Kidney epithelial cell (primary cell): ENCODE data around the gene LURAP1L. TPM values are rescaled to one million over a fixed set of nuclear protein-coding genes. Genes with fewer than 3 reads are reported as not detected.
A peak's percentile ranks its signal among the peaks of the same experiment; 100 is the strongest.
"Not testable (repeated sequence)": the region's sequence is repeated elsewhere in the genome, so short reads cannot be mapped to it uniquely, and the experiment has no call there.

ENCODE experiments used
- DNase-seq: peaks from one replicate; pipeline ENCODE4 v3.0.0-alpha.2; 2010; ENCODE audit warnings: low read depth
- H3K27me3 ChIP-seq: 2 replicates; pipeline ENCODE4 v1.6.0; 2011; ENCODE audit warnings: low read length; ENCODE audit not compliant: control insufficient read depth, insufficient read depth
- H3K36me3 ChIP-seq: 2 replicates; pipeline ENCODE4 v1.5.1; 2011; ENCODE audit warnings: low read length; ENCODE audit not compliant: control insufficient read depth, insufficient read depth
- H3K4me3 ChIP-seq: 2 replicates; pipeline ENCODE4 v1.5.1; 2011; ENCODE audit warnings: low read depth, mild to moderate bottlenecking, control low read depth, low read length
- total RNA-seq: library from RNA; depleted of rRNA; stranded (reverse); fragments of >200 nt; gene quantifications from 2 replicates; pipeline ENCODE4 v1.2.3, GENCODE V29; 2015
- TF ChIP-seq, protein P1 (sequence below): IDR thresholded peaks from 2 replicates; pipeline ENCODE4 v1.5.1; 2011; ENCODE audit warnings: mild to moderate bottlenecking, moderate library complexity, low read length, control low read depth, inconsistent platforms; ENCODE audit not compliant: insufficient read depth, poor library complexity, severe bottlenecking

The LURAP1L gene
- total RNA-seq, 1 donor from 2014 or later = 46.6 TPM

DNA sequence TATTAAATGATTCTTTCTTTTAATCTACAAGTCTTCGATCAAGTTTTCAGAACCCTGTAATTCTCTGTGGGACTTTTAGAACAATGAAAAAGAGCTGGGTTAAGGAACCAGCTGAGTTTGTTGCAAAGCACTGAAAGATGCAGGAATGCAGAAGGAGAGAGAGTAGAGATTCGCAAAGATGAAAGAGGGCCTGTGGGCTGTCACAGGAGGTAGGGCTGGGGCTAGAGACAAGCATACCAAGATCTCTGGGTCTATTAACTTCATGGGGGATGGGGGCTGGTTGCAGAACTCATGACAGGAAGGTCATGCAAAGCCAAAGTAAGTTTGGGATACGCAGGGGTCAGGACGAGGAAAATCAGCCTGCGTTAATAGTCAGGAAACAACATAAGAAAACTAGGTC, 81.8 kb downstream of the LURAP1L start:
- no peak for DNase-seq
- no peaks in the 10 kb centered on the region for H3K36me3 ChIP-seq
- no peaks in the 10 kb centered on the region for H3K27me3 ChIP-seq
- H3K4me3 ChIP-seq = no peak overlapping the region
- TF ChIP-seq, protein P1, sequence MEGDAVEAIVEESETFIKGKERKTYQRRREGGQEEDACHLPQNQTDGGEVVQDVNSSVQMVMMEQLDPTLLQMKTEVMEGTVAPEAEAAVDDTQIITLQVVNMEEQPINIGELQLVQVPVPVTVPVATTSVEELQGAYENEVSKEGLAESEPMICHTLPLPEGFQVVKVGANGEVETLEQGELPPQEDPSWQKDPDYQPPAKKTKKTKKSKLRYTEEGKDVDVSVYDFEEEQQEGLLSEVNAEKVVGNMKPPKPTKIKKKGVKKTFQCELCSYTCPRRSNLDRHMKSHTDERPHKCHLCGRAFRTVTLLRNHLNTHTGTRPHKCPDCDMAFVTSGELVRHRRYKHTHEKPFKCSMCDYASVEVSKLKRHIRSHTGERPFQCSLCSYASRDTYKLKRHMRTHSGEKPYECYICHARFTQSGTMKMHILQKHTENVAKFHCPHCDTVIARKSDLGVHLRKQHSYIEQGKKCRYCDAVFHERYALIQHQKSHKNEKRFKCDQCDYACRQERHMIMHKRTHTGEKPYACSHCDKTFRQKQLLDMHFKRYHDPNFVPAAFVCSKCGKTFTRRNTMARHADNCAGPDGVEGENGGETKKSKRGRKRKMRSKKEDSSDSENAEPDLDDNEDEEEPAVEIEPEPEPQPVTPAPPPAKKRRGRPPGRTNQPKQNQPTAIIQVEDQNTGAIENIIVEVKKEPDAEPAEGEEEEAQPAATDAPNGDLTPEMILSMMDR = no peak

DNA sequence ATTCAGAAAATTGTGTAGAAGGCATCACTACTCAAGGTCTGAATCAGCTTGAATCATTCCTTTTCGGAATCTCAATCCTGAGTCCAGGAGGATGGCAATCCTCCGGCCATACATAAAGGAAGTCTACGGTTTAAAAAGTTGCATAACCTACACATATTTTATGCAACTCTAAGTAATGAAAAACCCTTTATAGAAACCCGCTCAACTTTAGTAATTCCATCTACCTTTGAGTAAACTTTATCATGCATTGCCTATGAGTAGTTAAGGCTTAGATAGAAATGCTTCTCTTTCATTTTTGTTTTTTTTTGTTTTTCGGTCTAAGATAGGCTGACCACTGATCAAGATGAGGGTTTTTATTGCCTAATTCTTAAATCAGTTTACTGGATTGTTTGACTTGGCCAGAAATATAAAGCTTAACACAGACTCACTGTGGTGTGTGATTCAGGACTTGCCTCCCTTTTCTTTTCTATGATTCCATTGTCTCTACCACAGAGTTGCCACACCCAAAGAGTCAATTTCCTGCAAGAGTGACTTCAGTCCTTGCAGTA, 85.0 kb downstream of the LURAP1L start:
- no peaks in the 10 kb centered on the region for H3K36me3 ChIP-seq
- H3K4me3 ChIP-seq = no peak overlapping the region
- peak; percentile 82 for DNase-seq

DNA sequence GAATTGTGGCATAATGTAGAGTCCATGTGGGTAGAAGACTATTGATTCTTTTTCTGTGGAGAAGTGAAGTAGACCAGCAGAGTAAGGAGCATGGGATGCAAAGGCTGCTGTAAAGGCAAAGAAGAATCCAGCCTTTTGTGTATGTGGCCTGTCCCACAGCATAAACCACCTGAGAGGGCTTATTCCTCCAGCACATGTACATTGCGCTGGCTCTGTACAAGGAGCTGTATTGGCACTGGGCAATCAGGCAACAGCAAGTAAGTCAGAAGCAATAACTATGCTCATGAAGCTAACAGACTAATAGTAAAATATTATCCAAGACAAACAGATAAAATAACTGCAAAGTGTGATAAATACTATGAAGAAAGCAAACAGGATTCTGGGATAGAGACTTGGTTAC, 86.2 kb downstream of the LURAP1L start:
- TF ChIP-seq, protein P1 = no peak
- no peaks in the 10 kb centered on the region for H3K27me3 ChIP-seq
- no peak for DNase-seq
- no peaks in the 10 kb centered on the region for H3K36me3 ChIP-seq
- H3K4me3 ChIP-seq = no peak overlapping the region

More for the DNA sequence above, 85.0 kb downstream of the LURAP1L start:
- no peaks in the 10 kb centered on the region for H3K27me3 ChIP-seq
- TF ChIP-seq, protein P1 = no peak

DNA sequence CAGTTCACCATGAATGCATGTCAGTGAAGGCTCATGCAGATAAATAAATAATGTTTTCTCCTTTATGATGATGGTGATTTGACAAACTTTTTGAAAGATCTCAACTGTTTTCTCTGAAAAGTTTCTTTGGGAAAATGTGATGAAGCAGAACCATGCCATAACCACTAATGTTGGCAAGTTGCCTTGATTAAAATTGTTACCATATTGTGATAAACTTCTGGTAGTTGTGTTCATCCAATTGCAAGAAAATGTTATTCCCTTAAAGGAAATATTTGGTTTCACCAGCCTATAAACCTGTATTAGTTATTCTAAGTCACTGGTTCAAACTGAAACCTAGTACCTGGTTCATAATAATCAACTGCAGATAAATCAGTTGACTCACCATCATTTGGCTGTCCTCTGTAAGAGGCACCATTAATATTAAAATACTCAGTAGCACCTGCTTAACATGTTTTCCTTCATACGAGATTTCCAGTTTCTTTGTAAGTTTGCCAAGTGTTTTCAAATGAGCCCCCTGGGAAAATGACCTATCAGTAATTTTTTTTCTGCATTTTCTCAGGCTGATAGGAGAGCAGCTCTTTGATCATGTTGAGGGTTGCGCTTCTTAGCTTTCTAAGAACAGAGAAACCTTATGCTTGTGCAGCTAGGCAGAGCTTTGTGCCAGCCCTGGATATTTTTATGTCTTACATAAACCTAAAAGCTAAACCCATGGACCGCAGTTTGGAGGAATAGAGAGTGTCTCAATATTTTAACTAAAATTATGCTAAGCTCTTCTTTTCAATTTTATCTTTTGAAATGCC, 88.0 kb downstream of the LURAP1L start:
- Histone ChIP-seq H3K36me3 (no peaks in the 10 kb centered on the region), H3K27me3 (no peaks in the 10 kb centered on the region), H3K4me3 (no peak overlapping the region)
- TF ChIP-seq, protein P1 = no peak
- DNase-seq = no peak

DNA sequence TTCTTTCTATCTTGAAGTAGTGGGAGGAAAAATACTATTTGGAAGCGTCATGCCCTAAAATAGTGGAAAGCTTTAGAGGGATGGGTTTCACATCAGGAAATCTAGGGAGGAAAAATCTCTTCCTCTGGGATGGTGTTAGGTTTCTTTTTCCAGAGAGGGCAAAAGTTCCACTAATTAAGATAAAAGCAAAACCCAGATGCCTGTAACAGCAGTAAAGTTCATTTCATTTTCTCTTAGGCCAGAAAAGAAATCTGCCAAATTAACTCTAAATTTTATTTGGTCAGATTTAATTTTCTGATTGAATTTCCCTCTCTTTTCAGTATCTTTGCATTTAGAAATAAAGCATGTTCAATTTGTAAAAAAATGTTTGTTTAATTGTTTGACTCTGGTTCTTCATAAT, 88.8 kb downstream of the LURAP1L start:
- no peaks in the 10 kb centered on the region for H3K27me3 ChIP-seq
- no peak for DNase-seq
- H3K36me3 ChIP-seq = no peaks in the 10 kb centered on the region
- TF ChIP-seq, protein P1 = no peak
- H3K4me3 ChIP-seq = no peak overlapping the region

DNA sequence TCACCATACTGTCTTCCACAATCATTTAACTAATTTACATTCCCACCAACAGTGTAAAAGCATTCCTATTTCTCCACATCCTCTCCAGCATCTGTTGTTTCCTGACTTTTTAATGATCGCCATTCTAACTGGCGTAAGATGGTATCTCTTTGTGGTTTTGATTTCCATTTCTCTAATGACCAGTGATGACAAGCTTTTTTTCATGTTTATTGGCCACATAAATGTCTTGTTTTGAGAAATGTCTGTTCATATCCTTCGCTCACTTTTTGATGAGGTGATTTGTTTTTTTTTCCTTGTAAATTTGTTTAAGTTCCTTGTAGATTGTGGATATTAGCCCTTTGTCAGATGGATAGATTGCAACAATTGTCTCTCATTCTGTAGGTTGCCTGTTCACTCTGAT, 90.6 kb downstream of the LURAP1L start:
- H3K36me3 ChIP-seq, H3K4me3 ChIP-seq, H3K27me3 ChIP-seq, DNase-seq: not testable (repeated sequence)

Other genes starting within 250 kb of the LURAP1L start
- not detected in 2 replicates for gene TYRP1, start 81.6 kb upstream of the LURAP1L start, total RNA-seq